Endodermal cell (in vitro differentiated cells): Measurements from ENCODE around the gene FPR3. TPM values are rescaled to one million over a fixed set of nuclear protein-coding genes. Genes with fewer than 3 reads are reported as not detected.

Source experiments
- DNase-seq: peaks from one replicate; pipeline ENCODE4 v3.0.0-alpha.2; 2017
- H3K27ac ChIP-seq: 2 replicates; pipeline ENCODE4 v1.5.1; 2013; ENCODE audit warnings: mild to moderate bottlenecking, low read depth, low read length, moderate library complexity
- H3K27me3 ChIP-seq: 2 replicates; pipeline ENCODE4 v1.6.1; 2013; ENCODE audit warnings: mild to moderate bottlenecking, low read length, moderate library complexity; ENCODE audit not compliant: insufficient read depth, control insufficient read depth, poor library complexity, severe bottlenecking
- H3K36me3 ChIP-seq: 2 replicates; pipeline ENCODE4 v1.7.0; 2013; ENCODE audit warnings: mild to moderate bottlenecking, low read length, moderate library complexity; ENCODE audit not compliant: control insufficient read depth, insufficient read depth
- H3K4me1 ChIP-seq: one replicate; pipeline ENCODE4 v1.7.0; 2013; ENCODE audit warnings: low read length; ENCODE audit not compliant: control insufficient read depth, insufficient read depth
- H3K4me3 ChIP-seq: 2 replicates; pipeline ENCODE4 v1.5.1; 2013; ENCODE audit warnings: mild to moderate bottlenecking, low read length, moderate library complexity
- H3K9ac ChIP-seq: 2 replicates; pipeline ENCODE4 v1.6.1; 2013; ENCODE audit warnings: mild to moderate bottlenecking, low read length, moderate library complexity; ENCODE audit not compliant: poor library complexity, severe bottlenecking; ENCODE audit errors: extremely low read depth
- H3K9me3 ChIP-seq: 2 replicates; pipeline ENCODE4 v1.6.1; 2013; ENCODE audit warnings: mild to moderate bottlenecking, low read length, moderate library complexity; ENCODE audit not compliant: control insufficient read depth
- H3K27ac Mint-ChIP-seq: 2 replicates; pipeline ENCODE4 v1.8.0; 2020; ENCODE audit warnings: mixed read lengths
- H3K27me3 Mint-ChIP-seq: 2 replicates; pipeline ENCODE4 v1.8.0; 2021; ENCODE audit warnings: mild to moderate bottlenecking, mixed read lengths; ENCODE audit not compliant: insufficient read depth
- H3K36me3 Mint-ChIP-seq: 2 replicates; pipeline ENCODE4 v1.8.0; 2020; ENCODE audit warnings: low read depth, mixed read lengths
- H3K4me1 Mint-ChIP-seq: 2 replicates; pipeline ENCODE4 v1.8.0; 2020; ENCODE audit warnings: mixed read lengths
- H3K4me3 Mint-ChIP-seq: 2 replicates; pipeline ENCODE4 v1.8.0; 2020; ENCODE audit warnings: mild to moderate bottlenecking, moderate library complexity, mixed read lengths
- H3K9me3 Mint-ChIP-seq: 2 replicates; pipeline ENCODE4 v1.8.0; 2020; ENCODE audit warnings: mild to moderate bottlenecking, mixed read lengths
- WGBS, 2 experiments: methylation state at CpG; one replicate each; pipeline versions ENCODE4 v1.1.5 to v1.1.7; 2013; ENCODE audit warnings: missing lambda C conversion rate in 2 of 2, mixed read lengths in 1 of 2; ENCODE audit not compliant: insufficient coverage in 1 of 2, insufficient read length in 1 of 2; 5-methylcytosine and 5-hydroxymethylcytosine counted together
- total RNA-seq, 2 donors: library from RNA; stranded (reverse); fragmentation: NEBNext Ultra II Directional in 1 of 2; extraction: Animal tissue kit (Norgen Biotek cat#: 25700) in 1 of 2; gene quantifications; 2 replicates in 1 of 2; 3 replicates in 1 of 2; pipeline ENCODE4 v1.2.1, GENCODE V29; 2021
- TF ChIP-seq, protein P1 (sequence below): fragments of 200-600 bp; sonication (generic); conservative IDR thresholded peaks from 2 replicates; pipeline ENCODE4 v1.5.0; 2021; ENCODE audit warnings: antibody characterized with exemption, mild to moderate bottlenecking

Gene FPR3
- total RNA-seq, 2 donors from 2014 or later = not detected

DNA sequence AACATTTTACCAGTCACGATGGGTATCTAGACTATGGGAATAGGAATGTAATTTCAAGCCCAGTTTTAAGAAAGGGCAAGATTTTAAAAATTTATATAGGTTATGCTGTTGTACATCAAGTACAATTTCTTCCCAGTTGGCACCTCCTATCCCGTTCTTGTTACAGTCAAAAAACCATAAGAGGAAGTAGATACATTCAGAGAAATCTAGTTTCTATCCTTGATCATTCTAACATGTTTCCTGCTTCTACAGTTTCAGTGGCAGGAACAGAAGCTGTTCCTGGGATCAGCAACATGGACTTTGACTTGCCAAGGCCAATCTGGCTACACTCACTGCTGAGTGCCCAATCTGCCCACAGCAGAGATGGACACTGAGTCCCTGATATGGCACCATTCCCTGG, 14.7 kb upstream of the FPR3 start:
- Histone ChIP-seq H3K27ac (no peak overlapping the region), H3K9ac (no peak overlapping the region), H3K9me3 (no peaks in the 10 kb centered on the region), H3K27me3 (peaks cover 28% of the 10 kb centered on the region), H3K36me3 (no peaks in the 10 kb centered on the region), H3K4me1 (no peaks in the 10 kb centered on the region), H3K4me3 (no peak overlapping the region)
- TF ChIP-seq, protein P1, sequence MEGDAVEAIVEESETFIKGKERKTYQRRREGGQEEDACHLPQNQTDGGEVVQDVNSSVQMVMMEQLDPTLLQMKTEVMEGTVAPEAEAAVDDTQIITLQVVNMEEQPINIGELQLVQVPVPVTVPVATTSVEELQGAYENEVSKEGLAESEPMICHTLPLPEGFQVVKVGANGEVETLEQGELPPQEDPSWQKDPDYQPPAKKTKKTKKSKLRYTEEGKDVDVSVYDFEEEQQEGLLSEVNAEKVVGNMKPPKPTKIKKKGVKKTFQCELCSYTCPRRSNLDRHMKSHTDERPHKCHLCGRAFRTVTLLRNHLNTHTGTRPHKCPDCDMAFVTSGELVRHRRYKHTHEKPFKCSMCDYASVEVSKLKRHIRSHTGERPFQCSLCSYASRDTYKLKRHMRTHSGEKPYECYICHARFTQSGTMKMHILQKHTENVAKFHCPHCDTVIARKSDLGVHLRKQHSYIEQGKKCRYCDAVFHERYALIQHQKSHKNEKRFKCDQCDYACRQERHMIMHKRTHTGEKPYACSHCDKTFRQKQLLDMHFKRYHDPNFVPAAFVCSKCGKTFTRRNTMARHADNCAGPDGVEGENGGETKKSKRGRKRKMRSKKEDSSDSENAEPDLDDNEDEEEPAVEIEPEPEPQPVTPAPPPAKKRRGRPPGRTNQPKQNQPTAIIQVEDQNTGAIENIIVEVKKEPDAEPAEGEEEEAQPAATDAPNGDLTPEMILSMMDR = no peak
- H3K4me3 Mint-ChIP-seq = no peak overlapping the region
- 40 to 81% methylated on average over 1 to 2 of the region's 2 CpGs for WGBS, 2 experiments
- DNase-seq = no peak
- no peaks in the 10 kb centered on the region for H3K4me1 Mint-ChIP-seq
- H3K27ac Mint-ChIP-seq = no peak overlapping the region
- H3K36me3 Mint-ChIP-seq = no peaks in the 10 kb centered on the region
- H3K27me3 Mint-ChIP-seq = peaks cover 47% of the 10 kb centered on the region
- no peaks in the 10 kb centered on the region for H3K9me3 Mint-ChIP-seq

DNA sequence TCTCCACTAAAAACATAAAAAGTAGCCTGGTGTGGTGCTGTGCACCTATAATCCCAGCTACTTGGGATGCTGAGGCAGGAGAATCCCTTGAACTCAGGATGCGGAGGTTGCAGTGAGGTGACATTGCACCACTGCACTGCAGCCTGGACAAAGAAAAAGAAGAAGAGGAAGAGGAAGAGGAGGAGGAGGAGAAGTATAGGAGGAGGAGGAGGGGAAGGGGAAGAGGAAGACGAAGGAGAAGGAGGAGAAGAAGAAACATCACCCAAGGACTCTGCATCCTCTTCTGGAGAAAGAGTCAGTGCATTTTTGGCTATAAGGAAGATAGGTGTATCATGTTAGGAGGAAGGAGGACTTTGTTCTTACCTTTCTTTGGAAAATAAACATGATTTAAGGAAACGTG, 13.0 kb upstream of the FPR3 start:
- Histone ChIP-seq H3K4me1 (no peaks in the 10 kb centered on the region), H3K27me3 (peaks cover 28% of the 10 kb centered on the region), H3K36me3 (no peaks in the 10 kb centered on the region), H3K4me3 (no peak overlapping the region), H3K9ac (no peak overlapping the region), H3K9me3 (no peaks in the 10 kb centered on the region), H3K27ac (no peak overlapping the region)
- TF ChIP-seq, protein P1 = no peak
- Mint-ChIP-seq H3K4me3 (no peak overlapping the region), H3K27me3 (peaks cover 42% of the 10 kb centered on the region), H3K36me3 (no peaks in the 10 kb centered on the region), H3K4me1 (no peaks in the 10 kb centered on the region), H3K27ac (no peak overlapping the region), H3K9me3 (no peaks in the 10 kb centered on the region)
- no peak for DNase-seq
- 57 to 81% methylated on average over 2 to 3 of the region's 3 CpGs for WGBS, 2 experiments

DNA sequence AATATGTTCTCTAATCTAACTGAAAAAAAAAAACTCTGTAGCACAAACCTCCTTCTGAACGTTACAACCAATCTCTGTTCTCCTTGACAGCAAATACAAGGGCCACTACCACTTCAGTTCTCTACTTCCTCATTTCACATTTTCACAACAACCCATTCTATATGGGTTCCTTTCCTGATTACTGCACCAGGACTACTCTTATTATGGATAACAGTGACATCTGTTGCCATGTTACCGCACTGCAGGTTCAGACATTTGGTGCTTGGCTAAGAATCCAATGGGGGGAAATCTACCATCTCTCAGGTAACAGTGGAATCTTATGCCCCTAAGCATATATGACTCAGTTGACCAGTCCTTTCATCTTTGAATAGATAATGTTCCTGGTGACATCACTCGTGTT, 11.6 kb upstream of the FPR3 start:
- no peak overlapping the region for H3K4me3 Mint-ChIP-seq
- no peak overlapping the region for H3K27ac Mint-ChIP-seq
- H3K9ac ChIP-seq = no peak overlapping the region
- WGBS, 2 experiments = 31 to 40% methylated on average over 3 of the region's 3 CpGs
- peaks cover 39% of the 10 kb centered on the region for H3K27me3 Mint-ChIP-seq
- TF ChIP-seq, protein P1 = peak; percentile 66
- no peaks in the 10 kb centered on the region for H3K36me3 Mint-ChIP-seq
- H3K4me3 ChIP-seq = no peak overlapping the region
- peaks cover 2% of the 10 kb centered on the region for H3K9me3 Mint-ChIP-seq
- H3K27ac ChIP-seq = no peak overlapping the region
- H3K4me1 Mint-ChIP-seq = no peaks in the 10 kb centered on the region
- H3K4me1 ChIP-seq = no peaks in the 10 kb centered on the region
- peaks cover 28% of the 10 kb centered on the region for H3K27me3 ChIP-seq
- H3K9me3 ChIP-seq = no peaks in the 10 kb centered on the region
- DNase-seq = peak; percentile 52
- no peaks in the 10 kb centered on the region for H3K36me3 ChIP-seq
